NOMO-1 (cell line): Measurements from ENCODE around the gene CT47C1.
"Not testable (repeated sequence)": the region's sequence is repeated elsewhere in the genome, so short reads cannot be mapped to it uniquely, and the experiment has no call there.

Experiments used
- DNase-seq, 2 experiments: peaks; one replicate each; lab custom pipeline; 2025; ENCODE audit not compliant: unreplicated experiment in 2 of 2; lab: John Stamatoyannopoulos, UW

CT47C1 gene

DNA sequence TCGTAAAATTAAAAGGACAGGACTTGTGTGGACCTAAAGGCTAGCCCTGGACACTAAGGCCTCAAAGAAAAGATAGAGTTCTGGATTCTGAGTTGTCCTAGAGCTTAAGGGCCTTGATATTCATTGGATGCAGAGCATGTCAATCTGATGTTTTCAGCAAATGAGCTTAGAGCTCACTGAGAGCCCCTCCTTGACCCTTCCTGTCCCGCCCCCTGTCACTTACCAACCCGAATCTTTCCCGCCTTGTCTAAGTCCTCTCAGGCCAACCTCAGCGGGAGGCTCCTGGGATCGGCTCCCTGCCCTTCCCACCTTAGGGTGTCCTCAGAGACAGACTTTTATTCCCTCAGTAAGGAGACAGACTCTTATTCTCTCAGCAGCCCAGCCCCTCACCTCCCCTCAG is at the start of gene CT47C1:
Gene CT47C1, plus strand, starts transcription at position 250 of the 400 bp plus-strand sequence. CDS start 233 bp downstream, outside the sequence.
- no peak for DNase-seq

DNA sequence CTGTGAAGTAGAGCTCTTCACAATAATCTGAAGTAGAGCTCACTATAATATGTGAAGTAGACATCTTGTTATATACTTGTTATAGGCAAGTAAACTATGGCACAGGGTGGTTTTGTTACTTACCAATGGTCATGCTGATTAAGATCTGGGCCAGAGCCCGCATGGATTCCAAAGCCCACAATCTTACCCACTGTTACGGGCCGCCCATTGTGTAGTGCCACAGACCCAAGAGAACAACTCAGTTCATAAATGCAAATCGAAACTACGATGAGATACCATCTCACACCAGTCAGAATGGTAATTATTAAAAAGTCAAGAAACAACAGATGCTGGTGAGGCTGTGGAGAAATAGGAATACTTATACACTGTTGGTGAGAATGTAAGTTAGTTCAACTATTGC is 46.9 kb upstream of the CT47C1 start:
- DNase-seq: no peak

DNA sequence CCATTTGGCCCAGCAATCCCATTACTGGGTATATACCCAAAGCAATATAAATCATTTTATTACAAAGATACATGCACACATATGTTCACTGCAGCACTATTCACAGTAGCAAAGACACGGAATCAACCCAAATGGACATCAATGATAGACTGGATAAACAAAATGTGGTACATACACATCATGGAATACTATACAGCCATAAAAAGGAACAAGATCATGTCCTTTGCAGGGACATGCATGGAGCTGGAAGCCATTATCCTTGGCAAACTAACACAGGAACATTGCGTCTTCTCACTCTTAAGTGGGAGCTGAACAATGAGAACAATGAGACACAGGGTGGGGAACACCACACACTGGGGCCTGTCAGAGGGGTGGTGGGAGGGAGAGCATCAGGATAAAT is 46.4 kb upstream of the CT47C1 start:
- not testable (repeated sequence) for DNase-seq

DNA sequence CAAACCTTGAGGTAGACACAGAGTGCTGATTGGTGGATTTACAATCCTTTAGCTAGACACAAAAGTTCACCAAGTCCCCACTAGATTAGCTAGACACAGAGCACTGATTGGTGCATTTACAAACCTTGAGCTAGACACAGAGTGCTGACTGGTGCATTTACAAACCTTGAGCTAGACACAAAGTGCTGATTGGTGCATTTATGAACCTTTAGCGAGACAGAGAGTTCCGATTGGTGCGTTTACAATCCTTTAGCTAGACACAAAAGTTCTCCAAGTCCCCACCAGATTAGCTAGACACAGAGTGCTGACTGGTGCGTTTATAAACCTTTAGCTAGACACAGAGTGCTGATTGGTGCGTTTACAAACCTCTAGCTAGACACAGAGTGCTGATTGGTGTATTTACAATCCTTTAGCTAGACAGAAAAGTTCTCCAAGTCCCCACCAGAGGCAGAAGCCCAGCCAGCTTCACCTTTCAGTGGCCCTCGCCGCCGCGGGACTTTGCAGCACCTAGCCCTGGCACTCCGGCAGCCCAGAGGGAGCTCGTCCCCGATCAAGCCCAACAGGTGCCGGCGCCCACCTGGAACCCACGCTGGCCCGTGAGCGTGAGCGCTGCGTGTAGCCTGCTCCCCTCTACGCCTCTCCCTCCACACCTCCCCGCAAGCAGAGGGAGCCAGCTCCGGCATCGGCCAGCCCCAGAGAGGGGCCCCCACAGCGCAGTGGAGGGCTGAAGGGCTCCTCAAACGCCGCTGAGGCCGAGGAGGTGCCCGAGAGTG is 44.6 kb upstream of the CT47C1 start:
- DNase-seq: not testable (repeated sequence)

DNA sequence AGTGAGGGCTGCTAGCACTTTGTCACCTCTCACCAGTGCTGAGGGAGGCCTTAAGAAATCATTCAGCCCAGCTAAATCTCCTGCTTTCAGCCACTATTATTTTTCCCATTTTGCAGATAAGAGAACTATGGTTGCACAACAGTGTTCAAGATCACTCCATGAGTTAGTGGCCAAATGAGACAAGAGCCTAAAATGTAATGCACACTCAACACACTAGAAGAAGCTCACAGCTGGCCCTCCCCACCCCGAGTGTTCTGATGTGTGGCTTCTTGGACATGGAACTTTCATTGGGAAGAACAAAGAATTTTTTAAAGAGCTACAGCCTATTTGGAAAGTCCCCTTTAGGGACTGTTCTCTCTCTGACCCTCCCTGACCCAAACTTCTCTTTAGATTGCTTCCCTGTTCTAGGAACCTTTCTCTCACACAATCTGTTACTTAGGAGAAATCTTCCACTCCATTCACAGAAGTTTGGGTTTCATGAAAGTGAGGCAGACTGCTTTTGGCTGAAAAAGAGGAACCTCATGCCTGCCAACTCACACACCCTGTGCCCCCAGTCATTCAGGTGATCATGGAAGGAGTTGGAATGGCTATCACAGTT is 44.0 kb upstream of the CT47C1 start:
- DNase-seq: peak in 1 of 2 experiments; percentile 12

- not testable (repeated sequence) for DNase-seq
Measured at GRCh38 chrX:119029656-119030055, 43.1 kb upstream of the CT47C1 start.

- no peak for DNase-seq
Measured at GRCh38 chrX:119030990-119031389, 41.8 kb upstream of the CT47C1 start.

DNA sequence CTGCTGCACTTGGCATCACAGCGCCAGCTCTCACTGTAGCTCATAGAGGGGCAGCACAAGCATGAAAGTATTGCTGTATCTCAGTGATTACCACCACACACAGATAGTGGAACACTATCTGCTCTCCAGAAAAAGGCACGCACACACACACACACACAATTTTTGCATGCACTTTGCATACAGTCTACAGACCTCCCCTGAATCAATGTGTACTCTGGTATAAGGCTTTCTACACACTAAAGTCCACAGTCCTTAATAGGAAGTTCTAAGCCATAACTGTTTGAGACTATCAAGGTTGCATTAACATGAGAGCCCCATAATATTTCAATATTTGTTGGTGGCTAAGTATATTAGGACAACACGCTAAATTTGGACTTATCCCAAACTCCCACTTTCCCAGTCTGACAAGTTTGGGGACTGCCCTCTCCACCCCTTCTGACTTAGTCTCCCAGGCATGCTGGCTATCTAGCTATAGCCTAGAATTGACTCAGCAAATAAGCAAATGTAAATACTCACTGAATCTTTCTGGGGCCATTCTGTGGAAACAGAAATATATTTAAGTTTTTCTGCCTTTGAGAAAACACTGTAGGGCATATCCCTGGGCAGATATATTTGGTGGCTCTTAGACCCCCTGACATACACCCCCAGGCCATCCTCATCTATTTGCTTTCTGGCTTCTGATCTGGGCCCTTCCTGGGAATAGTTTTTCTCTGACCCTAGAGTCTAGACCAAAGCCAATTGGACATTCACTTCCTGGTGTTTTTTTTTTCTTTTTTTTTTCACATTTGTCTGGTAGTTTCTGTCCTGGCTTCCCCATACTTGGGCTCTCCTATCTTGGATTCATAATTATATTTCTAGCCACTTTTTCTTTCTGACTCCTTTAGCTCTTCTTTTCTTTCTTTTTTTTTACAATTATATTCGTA is 36.4 kb upstream of the CT47C1 start:
- no peak for DNase-seq

DNA sequence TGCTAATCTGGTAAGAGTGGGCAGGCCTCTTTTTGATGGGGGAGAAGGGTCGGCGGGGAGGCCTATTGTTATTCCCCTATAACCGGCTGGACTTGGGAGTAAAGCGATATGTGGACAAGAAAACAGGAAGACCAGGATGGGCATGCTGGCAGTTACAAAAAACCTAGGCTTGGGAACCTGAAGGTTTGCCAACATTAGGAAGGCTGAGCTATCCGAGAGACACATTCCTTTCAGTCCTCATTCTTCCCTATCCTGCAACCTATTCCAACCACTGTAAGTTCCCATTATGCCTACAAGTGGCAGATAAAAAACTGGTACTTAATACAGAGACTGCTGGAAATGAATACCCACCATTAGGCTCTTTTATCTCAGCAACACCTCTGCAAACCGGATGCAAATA is 32.4 kb upstream of the CT47C1 start:
- DNase-seq: no peak

GRCh38 chrX:119041175-119041574 is 31.6 kb upstream of the CT47C1 start:
- peak in 1 of 2 experiments; percentile 2 for DNase-seq

GRCh38 chrX:119042040-119042439 is 30.8 kb upstream of the CT47C1 start:
- no peak for DNase-seq

DNA sequence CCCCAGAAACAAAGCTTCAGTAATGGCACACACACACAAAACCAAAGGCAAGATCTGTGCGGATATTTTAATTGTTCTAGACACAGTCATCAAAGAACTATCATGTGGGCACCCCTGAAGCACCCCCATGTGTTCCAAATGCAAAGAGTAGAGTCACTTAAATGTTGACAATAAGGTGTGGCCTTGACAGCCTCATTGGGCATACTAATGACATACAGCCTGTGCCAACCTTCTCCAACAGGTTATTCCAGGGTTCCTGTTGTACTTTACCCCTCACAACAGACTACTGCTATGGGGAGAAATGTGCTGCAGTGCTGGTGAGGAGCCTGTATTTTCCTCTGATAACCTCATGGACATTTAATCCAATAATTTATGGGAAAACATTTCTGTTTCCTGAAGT is 29.8 kb upstream of the CT47C1 start:
- DNase-seq: no peak

DNA sequence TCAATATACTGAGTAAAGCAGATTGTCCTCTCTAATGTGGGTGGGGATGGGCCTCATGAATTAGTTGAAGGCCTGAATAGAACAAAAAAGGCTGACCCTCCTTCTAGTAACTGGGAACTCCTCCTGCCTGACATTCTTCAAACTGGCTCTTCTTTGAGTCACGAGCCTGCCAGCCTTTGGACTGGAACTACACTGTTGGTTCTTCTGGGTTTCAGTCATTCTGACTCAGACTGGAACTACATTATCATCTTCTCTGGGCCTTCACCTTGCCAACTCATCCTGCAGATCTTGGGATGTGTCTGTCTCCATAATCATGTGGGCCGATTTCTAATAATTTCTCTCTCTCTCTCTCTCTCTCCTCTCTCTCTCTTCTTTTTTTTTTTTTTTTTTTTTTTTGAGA is 26.9 kb upstream of the CT47C1 start:
- DNase-seq: no peak

GRCh38 chrX:119055687-119056086 is 17.1 kb upstream of the CT47C1 start:
- no peak for DNase-seq

GRCh38 chrX:119062750-119063374 is 9.9 kb upstream of the CT47C1 start:
- no peak for DNase-seq

DNA sequence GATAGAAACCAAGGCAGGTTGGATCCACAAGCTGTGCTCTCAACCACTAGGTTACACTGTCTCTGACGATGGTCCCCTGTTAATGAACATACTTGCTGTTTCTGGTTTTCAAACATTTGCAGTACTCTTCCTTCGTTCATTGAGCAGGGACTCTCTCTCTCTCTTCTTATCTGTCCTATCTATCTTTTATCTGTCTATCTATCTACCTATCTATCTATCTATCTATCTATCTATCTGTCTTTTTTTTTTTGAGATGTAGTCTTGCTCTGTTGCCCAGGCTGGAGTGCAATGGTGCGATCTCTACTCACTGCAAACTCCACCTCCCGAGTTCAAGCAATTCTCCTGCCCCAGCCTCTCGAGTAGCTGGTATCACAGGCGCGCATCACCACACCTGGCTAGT is 9.4 kb upstream of the CT47C1 start:
- no peak for DNase-seq

- peak in 1 of 2 experiments; percentile 27 for DNase-seq
Measured at GRCh38 chrX:119067023-119067739, 5.6 kb upstream of the CT47C1 start.

GRCh38 chrX:119069128-119069527 is 3.7 kb upstream of the CT47C1 start:
- DNase-seq: no peak

GRCh38 chrX:119069762-119070161 is 3.0 kb upstream of the CT47C1 start:
- no peak for DNase-seq

DNA sequence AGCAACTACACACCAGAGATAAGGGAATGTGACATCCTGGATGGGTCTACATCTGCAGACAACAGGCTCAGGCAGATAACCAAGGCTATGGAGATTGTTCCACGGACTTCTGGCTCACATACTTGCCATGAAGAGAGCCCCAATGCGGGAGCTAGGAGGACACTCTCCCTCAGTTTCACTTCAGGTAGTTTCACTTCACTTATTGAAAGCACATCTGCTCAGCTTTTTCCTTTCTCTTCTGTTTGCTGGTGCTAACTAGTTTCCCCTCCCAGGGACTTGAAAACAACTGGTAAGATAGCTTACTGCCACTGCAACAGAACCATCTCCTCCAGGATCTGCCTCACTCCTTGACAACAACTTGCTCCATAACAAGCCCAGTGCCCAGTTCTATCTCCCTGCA is 1.4 kb upstream of the CT47C1 start:
- peak in 1 of 2 experiments; percentile 6 for DNase-seq
